ENCODE results near the gene DBN1.
A peak's percentile ranks its signal among the peaks of the same experiment; 100 is the strongest.

Gene DBN1

DNA sequence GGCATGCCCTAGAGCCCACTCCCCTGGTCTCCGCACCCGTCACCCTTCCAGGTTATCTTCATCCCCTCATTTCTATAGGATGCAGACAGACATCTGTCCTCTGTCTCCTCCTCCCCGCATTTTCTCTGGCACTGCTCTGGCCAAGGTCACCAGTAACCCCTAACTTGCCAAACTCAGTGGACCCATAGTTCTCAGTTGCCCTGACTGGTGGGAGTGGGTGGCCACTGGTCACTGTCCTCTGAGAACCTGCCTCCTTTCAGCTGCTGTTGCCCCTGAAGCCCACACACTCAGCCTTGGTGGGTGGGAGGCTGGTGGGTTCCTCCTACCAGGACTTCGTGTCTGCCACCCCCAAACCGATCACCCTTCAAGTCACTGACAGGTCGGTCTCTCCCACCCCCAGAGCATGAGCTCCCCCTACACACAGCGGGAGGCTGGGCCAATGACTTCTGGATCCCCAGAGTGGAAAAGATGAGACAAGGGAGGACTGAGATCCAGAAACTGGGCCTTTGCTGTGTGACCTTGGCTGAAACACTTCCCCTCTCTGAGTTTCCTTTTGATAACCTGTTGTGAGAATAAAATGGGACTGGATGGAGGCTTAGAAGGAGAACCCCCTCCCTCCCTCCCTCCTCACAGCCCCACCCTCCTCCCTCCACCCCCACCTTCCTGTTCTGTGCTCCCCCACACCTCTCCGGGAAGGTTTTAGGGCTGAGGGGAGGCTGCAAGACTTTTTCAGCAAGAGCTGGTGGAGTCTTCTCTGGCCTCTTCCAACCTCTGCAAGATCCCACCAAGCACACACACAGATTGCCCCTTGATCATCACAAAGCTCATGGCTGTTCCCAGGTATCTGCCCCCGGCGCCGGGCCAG lies 2.4 kb upstream of the DBN1 start:
- DNase-seq (ENCODE audit: low read depth in 2 of 3, low spot score in 1 of 3): no peak

- no peak for DNase-seq (ENCODE audit: low read depth in 2 of 3, low spot score in 1 of 3)
Measured at GRCh38 chr5:177474846-177475562, 1.6 kb upstream of the DBN1 start.

DNA sequence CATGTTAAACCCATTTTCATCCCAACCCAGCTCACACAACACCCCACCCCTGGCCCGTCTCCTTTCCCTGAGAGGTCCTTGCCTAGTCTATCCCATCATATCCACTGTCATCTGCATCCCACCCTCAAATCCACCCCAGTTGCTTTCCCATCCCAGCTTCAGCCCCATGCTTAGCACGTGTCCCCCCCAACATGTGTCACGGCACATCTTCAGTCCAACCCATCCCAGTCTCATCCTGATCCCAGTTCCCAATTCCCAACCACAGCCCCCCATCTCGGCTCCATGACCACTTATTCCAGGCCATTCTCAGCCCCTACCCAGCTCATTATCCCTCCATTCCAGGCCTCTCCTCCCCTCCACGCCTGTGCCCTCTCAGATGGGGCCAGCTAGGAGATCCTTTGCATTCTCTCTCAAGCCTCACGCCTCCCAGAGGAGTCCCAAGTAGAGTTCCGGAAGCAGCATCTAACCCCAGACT lies 605 bp upstream of the DBN1 start:
- DNase-seq (ENCODE audit: low read depth in 2 of 3, low spot score in 1 of 3): no peak

DNA sequence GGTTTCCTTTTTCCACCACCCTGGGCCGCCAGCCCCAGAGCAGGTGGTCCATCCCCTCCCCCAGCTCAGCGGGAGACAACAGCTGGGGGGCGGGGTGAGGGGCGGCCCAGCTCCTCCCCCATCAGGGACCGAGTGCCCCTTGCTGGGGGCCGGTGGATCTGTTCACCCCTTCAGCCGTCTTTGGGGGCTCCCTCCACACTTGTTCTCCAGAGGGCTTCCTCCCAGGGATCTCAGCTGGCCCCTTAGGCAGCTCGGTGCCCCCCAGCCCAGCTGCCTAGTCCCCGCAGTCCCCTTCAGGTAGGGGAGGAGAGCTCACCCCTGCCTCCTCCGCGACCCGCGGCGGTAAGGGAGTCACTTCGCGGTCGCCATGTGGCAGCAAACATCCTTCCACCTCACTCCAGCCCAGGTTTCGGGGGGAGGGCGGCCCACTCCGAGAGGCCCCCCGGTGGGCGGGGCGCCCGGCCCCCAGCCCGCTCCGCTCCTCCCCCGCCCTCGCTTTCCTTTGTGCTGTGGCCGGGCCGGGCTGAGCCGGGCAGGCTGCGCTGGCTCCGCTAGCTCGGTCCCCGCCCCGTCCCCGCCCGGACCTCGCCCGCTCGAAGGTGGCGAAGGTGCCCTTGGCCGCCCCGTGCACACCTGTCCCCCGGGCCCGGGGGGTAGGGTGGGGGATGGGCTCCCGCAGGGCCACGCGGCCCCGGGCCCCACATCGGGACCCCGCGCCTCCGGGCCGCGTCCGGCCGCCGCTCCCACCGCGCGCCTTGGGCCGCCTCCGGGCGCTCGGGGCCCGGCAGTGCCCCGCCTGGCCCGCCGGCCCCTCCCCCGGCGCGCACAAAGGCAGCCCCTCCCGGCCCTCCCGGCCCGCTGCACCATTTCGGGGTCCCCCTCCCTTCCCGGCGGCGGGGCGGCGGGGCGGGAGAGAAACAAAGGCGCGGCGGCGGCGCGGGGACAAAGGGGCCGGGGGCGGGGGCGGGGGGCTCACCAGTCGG lies 683 bp downstream of the DBN1 start:
- peak in 1 of 3 donors; percentile 37 for DNase-seq (ENCODE audit: low read depth in 2 of 3, low spot score in 1 of 3)

DNA sequence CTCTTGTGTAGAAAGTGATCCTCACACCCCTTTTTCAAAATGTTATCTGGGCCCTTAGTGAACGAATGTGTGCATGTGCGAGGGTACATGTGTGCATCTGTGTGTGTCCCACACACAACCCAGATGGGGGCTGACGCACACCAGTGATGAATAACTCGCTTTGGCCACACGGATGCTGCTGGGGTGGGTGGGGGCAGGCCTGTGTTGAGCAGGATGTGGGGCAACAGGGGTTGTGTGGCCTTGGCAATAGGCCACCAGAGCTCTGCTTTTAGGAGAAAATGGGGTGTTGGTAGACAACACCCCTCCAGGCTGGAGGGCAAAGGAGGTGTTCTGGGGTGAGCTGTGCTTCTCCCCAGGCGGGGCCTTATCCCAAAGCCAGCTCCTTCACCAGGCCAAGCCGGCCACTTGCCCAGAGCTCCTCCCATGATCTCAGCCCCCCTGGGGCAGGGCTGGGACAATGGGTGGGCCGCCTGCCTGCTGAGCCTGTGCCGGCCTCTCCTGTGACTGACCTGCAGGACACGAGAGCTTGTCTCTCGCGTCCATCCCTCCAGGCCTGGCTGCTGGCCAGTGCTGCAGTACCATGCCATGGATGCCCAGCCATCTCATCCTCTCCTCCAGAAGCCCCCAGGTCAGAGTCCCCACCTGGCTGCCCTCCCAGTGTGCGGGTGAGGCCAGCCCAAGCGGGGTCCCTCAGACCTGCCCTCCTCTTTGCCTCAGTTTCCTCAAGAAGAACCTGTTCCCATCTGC lies 1.7 kb downstream of the DBN1 start:
- DNase-seq (ENCODE audit: low read depth in 2 of 3, low spot score in 1 of 3): no peak

GRCh38 chr5:177470759-177471536 lies 2.5 kb downstream of the DBN1 start:
- no peak for DNase-seq (ENCODE audit: low read depth in 2 of 3, low spot score in 1 of 3)

GRCh38 chr5:177469750-177470525 lies 3.5 kb downstream of the DBN1 start:
- no peak for DNase-seq (ENCODE audit: low read depth in 2 of 3, low spot score in 1 of 3)

DNA sequence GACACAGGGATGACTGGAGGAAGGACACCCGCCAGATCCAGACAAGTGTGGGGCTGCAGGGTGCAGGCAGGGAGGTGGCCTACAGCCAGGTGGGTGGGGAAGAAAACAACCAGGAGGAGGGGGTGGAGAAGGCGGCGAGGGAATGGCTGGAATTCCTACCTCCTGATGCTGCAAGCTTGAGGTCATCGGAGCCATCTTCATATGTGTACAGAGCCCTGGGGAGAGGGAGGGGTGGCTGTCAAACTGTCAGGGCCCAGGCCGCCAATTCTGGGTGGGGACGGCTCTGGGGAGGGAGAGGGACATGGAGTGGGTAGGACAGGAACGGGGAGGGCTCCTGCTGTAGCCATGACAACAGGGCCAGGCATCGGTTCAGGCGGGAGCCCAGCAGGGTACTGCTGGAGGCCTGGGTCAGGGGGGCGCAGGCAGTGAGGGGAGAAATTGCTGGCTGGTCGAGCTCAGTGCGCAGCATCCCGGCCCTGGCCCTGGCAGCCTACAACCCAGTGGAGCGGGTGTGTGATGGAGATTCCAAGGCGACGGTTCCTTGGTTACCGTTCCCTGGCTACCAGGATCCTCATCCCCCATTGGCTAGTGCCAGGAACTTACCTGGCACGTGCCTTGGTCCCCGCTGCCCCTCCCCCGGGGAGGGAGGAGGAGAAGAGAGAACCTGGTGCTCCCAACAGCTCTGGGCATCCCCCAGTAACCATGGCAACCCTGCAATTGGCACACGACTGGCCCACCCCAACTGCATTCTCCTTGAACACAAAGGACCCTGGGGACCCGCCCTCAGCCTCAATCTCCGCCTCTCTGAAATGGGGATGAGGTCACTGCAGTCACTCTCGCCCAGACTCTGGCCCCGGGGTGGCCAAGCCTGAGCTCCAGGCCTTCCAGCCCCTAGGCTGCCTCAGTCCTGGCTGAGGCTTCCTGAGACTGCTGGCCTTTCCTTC lies 4.5 kb downstream of the DBN1 start:
- no peak for DNase-seq (ENCODE audit: low read depth in 2 of 3, low spot score in 1 of 3)

GRCh38 chr5:177468329-177468684 lies 5.1 kb downstream of the DBN1 start:
- DNase-seq (ENCODE audit: low read depth in 2 of 3, low spot score in 1 of 3): no peak

DNA sequence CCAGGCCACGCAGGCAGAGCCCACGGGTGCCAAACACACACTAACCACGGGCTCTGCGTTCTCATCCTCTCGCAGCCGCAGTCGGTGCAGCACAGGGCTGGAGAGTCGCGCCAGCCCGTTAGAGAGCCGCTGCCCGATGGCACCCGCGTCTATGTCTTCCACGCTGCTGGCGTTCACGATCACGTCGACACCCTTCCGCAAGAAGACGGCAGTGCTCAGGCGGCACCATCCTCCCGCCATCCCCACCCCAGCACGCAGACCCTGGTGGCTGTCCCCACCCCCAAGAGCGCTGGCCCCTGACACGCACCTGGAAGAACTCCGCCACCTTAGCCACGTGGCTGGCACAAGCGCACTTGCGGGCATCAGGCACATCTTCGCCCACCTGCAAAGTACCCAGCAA lies 6.0 kb downstream of the DBN1 start:
- no peak for DNase-seq (ENCODE audit: low read depth in 2 of 3, low spot score in 1 of 3)

DNA sequence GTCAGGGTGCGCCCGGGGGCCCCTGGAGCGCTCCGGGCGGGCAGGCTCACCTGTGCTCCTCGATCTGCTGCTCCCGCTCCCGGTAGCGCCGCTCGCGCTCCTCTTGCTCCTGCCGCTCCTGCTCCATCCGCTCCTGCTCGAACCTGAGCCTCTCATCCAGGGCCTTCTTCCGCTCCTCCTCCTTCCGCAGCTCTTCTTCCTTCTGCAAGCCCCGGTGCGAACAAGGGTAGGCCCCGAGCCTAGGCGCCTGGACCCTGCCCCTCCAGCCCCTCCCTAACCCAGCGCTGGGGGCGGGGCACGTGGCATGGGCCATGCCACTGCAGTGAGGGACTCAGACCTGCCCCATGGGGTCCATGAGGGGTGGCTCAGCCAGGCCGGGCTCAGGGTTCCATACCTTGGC lies 6.6 kb downstream of the DBN1 start:
- DNase-seq (ENCODE audit: low read depth in 2 of 3, low spot score in 1 of 3): no peak

DNA sequence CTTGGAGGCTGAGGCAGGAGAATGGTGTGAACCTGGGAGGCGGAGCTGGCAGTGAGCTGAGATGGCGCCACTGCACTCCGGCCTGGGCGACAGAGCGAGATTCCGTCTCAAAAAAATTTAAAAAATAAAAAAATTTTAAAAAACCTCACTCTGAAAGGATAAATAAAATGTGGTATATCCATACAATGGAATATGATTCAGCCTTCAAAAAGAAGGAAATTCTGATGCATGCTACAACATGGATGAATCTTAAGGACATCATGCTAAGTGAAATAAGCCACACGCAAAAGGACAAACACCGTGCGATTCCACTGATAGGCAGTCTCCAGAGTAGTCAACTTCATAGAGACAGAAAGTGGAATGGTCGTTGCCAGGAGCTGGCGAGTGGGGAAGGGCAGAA lies 8.4 kb downstream of the DBN1 start:
- no peak for DNase-seq (ENCODE audit: low read depth in 2 of 3, low spot score in 1 of 3)

DNA sequence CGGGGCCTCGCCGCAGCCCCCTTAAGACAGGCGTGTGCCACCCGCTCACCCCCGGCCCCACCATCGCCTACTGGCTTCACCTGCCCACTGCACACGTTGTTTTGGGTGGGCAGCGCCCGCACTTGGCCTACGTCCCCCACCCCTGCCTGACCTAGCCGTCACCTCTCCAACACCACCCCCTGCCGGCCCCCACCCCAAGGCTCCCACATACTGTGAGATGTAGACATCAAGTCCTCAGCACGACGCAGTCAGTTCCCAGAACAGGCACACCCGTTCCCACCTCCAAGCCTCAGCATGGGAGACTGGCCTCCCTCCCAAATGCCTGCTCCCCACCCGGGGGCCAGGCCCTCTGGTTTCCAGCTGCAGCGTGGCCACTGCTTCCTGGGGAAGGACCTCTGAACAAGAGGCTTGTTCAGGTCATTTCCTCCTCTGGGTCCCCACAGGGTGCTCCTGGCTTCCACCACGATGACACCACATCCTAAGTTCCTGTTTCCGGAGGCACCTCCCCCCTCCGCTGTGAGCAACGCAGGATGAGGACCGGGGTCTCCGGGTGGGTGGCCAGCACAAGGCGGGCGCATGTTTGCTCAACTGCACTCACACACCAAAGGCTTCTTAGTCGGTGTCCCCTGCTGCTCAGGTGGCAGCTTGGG lies 11.3 kb downstream of the DBN1 start:
- DNase-seq (ENCODE audit: low read depth in 2 of 3, low spot score in 1 of 3): no peak

GRCh38 chr5:177459819-177460628 lies 13.4 kb downstream of the DBN1 start:
- DNase-seq (ENCODE audit: low read depth in 2 of 3, low spot score in 1 of 3): no peak

- DNase-seq (ENCODE audit: low read depth in 2 of 3, low spot score in 1 of 3): no peak
Measured at GRCh38 chr5:177459357-177459756, 14.1 kb downstream of the DBN1 start.

GRCh38 chr5:177458912-177459350 lies 14.5 kb downstream of the DBN1 start:
- DNase-seq (ENCODE audit: low read depth in 2 of 3, low spot score in 1 of 3): no peak
